A549 (cell line): Measurements from ENCODE around the gene FBLN1.

ENCODE experiments used
- RFX5 ChIP-seq: fragments of 450-650 bp; IDR thresholded peaks from 2 replicates; pipeline ENCODE4 v1.7.1; 2014; ENCODE audit warnings: antibody characterized with exemption, mild to moderate bottlenecking, moderate library complexity
- TF ChIP-seq, protein P1 (sequence below): fragments of >200 bp; sonication (Bioruptor Twin); formaldehyde crosslinking; IDR thresholded peaks from 3 replicates; pipeline ENCODE4 v1.5.1; 2016

DNA sequence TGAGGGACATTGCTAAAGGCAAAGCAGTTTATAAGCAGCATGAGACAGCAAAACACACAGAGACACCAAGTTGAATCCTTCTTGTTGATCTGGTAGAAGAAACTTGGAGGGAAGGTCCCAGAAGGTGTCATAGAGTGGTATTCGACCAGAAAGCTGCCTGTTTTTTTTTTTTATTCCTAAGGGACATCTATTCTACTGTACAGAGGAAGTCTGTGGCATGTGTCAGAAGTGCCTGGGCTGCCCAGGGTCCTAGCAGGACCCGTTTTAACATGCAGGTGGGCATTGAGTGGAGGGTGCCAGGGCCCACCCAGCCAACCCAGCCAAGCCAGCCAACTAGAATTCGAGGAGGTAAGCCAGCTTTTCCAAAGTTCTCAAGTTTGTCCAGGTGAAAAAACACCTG lies 100.9 kb downstream of the FBLN1 start:
- TF ChIP-seq, protein P1, sequence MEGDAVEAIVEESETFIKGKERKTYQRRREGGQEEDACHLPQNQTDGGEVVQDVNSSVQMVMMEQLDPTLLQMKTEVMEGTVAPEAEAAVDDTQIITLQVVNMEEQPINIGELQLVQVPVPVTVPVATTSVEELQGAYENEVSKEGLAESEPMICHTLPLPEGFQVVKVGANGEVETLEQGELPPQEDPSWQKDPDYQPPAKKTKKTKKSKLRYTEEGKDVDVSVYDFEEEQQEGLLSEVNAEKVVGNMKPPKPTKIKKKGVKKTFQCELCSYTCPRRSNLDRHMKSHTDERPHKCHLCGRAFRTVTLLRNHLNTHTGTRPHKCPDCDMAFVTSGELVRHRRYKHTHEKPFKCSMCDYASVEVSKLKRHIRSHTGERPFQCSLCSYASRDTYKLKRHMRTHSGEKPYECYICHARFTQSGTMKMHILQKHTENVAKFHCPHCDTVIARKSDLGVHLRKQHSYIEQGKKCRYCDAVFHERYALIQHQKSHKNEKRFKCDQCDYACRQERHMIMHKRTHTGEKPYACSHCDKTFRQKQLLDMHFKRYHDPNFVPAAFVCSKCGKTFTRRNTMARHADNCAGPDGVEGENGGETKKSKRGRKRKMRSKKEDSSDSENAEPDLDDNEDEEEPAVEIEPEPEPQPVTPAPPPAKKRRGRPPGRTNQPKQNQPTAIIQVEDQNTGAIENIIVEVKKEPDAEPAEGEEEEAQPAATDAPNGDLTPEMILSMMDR, result no peak
- TF ChIP-seq RFX5, result no peak
